MM.1S (cell line): ENCODE results near the gene BMF.
"Not testable (repeated sequence)": the region's sequence is repeated elsewhere in the genome, so short reads cannot be mapped to it uniquely, and the experiment has no call there.

Experiments used
- DNase-seq: peaks from one replicate; pipeline ENCODE4 v3.0.0-alpha.2; 2015
- H2AFZ ChIP-seq: fragments of 300-600 bp; sonication (generic); 2 replicates; pipeline ENCODE4 v1.6.0; 2016; ENCODE audit warnings: antibody characterized with exemption, low read length
- H3F3A ChIP-seq: fragments of 300-600 bp; sonication (generic); 2 replicates; pipeline ENCODE4 v1.6.1; 2016; ENCODE audit warnings: mild to moderate bottlenecking, antibody characterized with exemption, low read length, moderate library complexity, mixed read lengths; ENCODE audit not compliant: insufficient read depth
- H3K27ac ChIP-seq: fragments of 300-600 bp; sonication (generic); 2 replicates; pipeline ENCODE4 v1.5.1; 2016; ENCODE audit warnings: mild to moderate bottlenecking, low read length
- H3K27me3 ChIP-seq: fragments of 300-600 bp; sonication (generic); replicated peaks from 2 replicates; pipeline ENCODE4 v1.6.0; 2016; ENCODE audit warnings: low read length; ENCODE audit not compliant: insufficient read depth
- H3K36me3 ChIP-seq: fragments of 300-600 bp; sonication (generic); replicated peaks from 2 replicates; pipeline ENCODE4 v1.6.1; 2016; ENCODE audit warnings: mild to moderate bottlenecking, low read length, mixed read lengths; ENCODE audit not compliant: insufficient read depth
- H3K4me1 ChIP-seq: fragments of 300-600 bp; sonication (generic); 2 replicates; pipeline ENCODE4 v1.6.1; 2016; ENCODE audit warnings: low read length, mixed read lengths
- H3K4me2 ChIP-seq: fragments of 300-600 bp; sonication (generic); 2 replicates; pipeline ENCODE4 v1.6.0; 2016; ENCODE audit warnings: low read depth, low read length
- H3K4me3 ChIP-seq: fragments of 300-600 bp; sonication (generic); 2 replicates; pipeline ENCODE4 v1.5.1; 2016; ENCODE audit warnings: low read length, mixed read lengths
- H3K79me2 ChIP-seq: fragments of 300-600 bp; sonication (generic); 2 replicates; pipeline ENCODE4 v1.6.1; 2016; ENCODE audit warnings: mixed run types, low read length, mixed read lengths
- H3K9ac ChIP-seq: fragments of 300-600 bp; sonication (generic); 2 replicates; pipeline ENCODE4 v1.6.1; 2016; ENCODE audit warnings: low read length, mixed read lengths
- H3K9me2 ChIP-seq: fragments of 300-600 bp; sonication (generic); replicated peaks from 2 replicates; pipeline ENCODE4 v1.6.1; 2016; ENCODE audit warnings: mild to moderate bottlenecking, low read length, mixed read lengths; ENCODE audit not compliant: insufficient read depth
- H3K9me3 ChIP-seq: fragments of 300-600 bp; sonication (generic); replicated peaks from 2 replicates; pipeline ENCODE4 v1.6.1; 2016; ENCODE audit warnings: mild to moderate bottlenecking, low read length, mixed read lengths; ENCODE audit not compliant: insufficient read depth
- H4K20me1 ChIP-seq: fragments of 300-600 bp; sonication (generic); 2 replicates; pipeline ENCODE4 v1.6.1; 2016; ENCODE audit warnings: mild to moderate bottlenecking, low read length, moderate library complexity, mixed read lengths; ENCODE audit not compliant: insufficient read depth
- CTCF ChIP-seq: fragments of 300-600 bp; sonication (generic); IDR thresholded peaks from 2 replicates; pipeline ENCODE4 v1.5.1; 2016; ENCODE audit warnings: antibody characterized with exemption, low read length, mixed read lengths
- EZH2 ChIP-seq: fragments of 300-600 bp; sonication (generic); optimal IDR thresholded peaks from 2 replicates; pipeline ENCODE3; 2017; ENCODE audit warnings: low read depth, mild to moderate bottlenecking, antibody characterized with exemption, low read length, mixed read lengths
- EZH2phosphoT487 ChIP-seq: fragments of 300-600 bp; sonication (generic); IDR thresholded peaks from 2 replicates; pipeline ENCODE4 v1.6.1; 2018; ENCODE audit warnings: antibody characterized with exemption, low read length

Gene BMF

GRCh38 chr15:40080847-40081246, 27.8 kb downstream of the BMF start:
- no peak for TF ChIP-seq EZH2
- Histone ChIP-seq H3K79me2 (no peaks in the 10 kb centered on the region), H2AFZ (no peak overlapping the region; the same call in 1 of the 2 replicates), H3K27ac (no peak overlapping the region), H3K4me1 (peaks cover 6% of the 10 kb centered on the region), H3K4me3 (no peak overlapping the region), H3F3A (0 out of 2 replicates have a peak, but pooled peaks cover 3% of the 10 kb centered on the region), H3K36me3 (no peaks in the 10 kb centered on the region), H4K20me1 (no peaks in the 10 kb centered on the region), H3K9me2 (no peaks in the 10 kb centered on the region), H3K4me2 (no peak overlapping the region), H3K27me3 (no peaks in the 10 kb centered on the region), H3K9me3 (no peaks in the 10 kb centered on the region), H3K9ac (no peak overlapping the region)
- no peak for DNase-seq

GRCh38 chr15:40080104-40080503, 28.6 kb downstream of the BMF start:
- H3K9me2 ChIP-seq: no peaks in the 10 kb centered on the region
- TF ChIP-seq EZH2phosphoT487: no peak
- H3K27ac ChIP-seq: no peak overlapping the region

GRCh38 chr15:40079456-40079855, 29.2 kb downstream of the BMF start:
- 0 out of 2 replicates have a peak, but pooled peaks cover 3% of the 10 kb centered on the region for H3F3A ChIP-seq
- no peak for DNase-seq
- H3K9ac ChIP-seq: no peak overlapping the region
- no peaks in the 10 kb centered on the region for H3K36me3 ChIP-seq
- TF ChIP-seq EZH2 (no peak), CTCF (no peak), EZH2phosphoT487 (no peak)
- no peaks in the 10 kb centered on the region for H4K20me1 ChIP-seq
- H3K9me2 ChIP-seq: no peaks in the 10 kb centered on the region
- no peak overlapping the region for H3K4me3 ChIP-seq
- no peaks in the 10 kb centered on the region for H3K79me2 ChIP-seq
- no peak overlapping the region for H3K4me2 ChIP-seq
- H3K9me3 ChIP-seq: no peaks in the 10 kb centered on the region
- peaks cover 6% of the 10 kb centered on the region for H3K4me1 ChIP-seq
- no peak overlapping the region for H3K27ac ChIP-seq
- no peak overlapping the region for H2AFZ ChIP-seq
- no peaks in the 10 kb centered on the region for H3K27me3 ChIP-seq

More at GRCh38 chr15:40080104-40080503, 28.6 kb downstream of the BMF start:
- H3K4me2 ChIP-seq: no peak overlapping the region
- H3K9me3 ChIP-seq: no peaks in the 10 kb centered on the region
- H3F3A ChIP-seq: 0 out of 2 replicates have a peak, but pooled peaks cover 3% of the 10 kb centered on the region
- no peaks in the 10 kb centered on the region for H4K20me1 ChIP-seq
- H3K9ac ChIP-seq: no peak overlapping the region
- no peaks in the 10 kb centered on the region for H3K27me3 ChIP-seq
- no peak overlapping the region for H2AFZ ChIP-seq
- H3K4me1 ChIP-seq: peaks cover 6% of the 10 kb centered on the region
- DNase-seq: no peak
- no peak overlapping the region for H3K4me3 ChIP-seq
- no peaks in the 10 kb centered on the region for H3K36me3 ChIP-seq
- H3K79me2 ChIP-seq: no peaks in the 10 kb centered on the region

GRCh38 chr15:40075298-40076044, 33.2 kb downstream of the BMF start:
- H3K27ac ChIP-seq: no peak overlapping the region
- H3K4me1 ChIP-seq: no peaks in the 10 kb centered on the region
- H3K4me2 ChIP-seq: no peak overlapping the region
- H3K36me3 ChIP-seq: no peaks in the 10 kb centered on the region
- no peaks in the 10 kb centered on the region for H3K9me3 ChIP-seq
- H3K9ac ChIP-seq: no peak overlapping the region
- H2AFZ ChIP-seq: no peak overlapping the region
- TF ChIP-seq EZH2 (no peak), EZH2phosphoT487 (no peak), CTCF (no peak)
- H3K4me3 ChIP-seq: no peak overlapping the region
- no peaks in the 10 kb centered on the region for H3K27me3 ChIP-seq
- DNase-seq: no peak
- no peaks in the 10 kb centered on the region for H3K9me2 ChIP-seq
- no peaks in the 10 kb centered on the region for H3F3A ChIP-seq
- no peaks in the 10 kb centered on the region for H4K20me1 ChIP-seq
- no peaks in the 10 kb centered on the region for H3K79me2 ChIP-seq

GRCh38 chr15:40074656-40075055, 34.0 kb downstream of the BMF start:
- H2AFZ ChIP-seq, H4K20me1 ChIP-seq, H3K9me3 ChIP-seq, H3K27ac ChIP-seq, H3K4me1 ChIP-seq, H3F3A ChIP-seq, H3K9ac ChIP-seq, H3K9me2 ChIP-seq, DNase-seq, H3K79me2 ChIP-seq, H3K4me2 ChIP-seq, H3K27me3 ChIP-seq, H3K36me3 ChIP-seq, H3K4me3 ChIP-seq: not testable (repeated sequence)

GRCh38 chr15:40073716-40074490, 34.8 kb downstream of the BMF start:
- H3K79me2 ChIP-seq, H3K36me3 ChIP-seq, H3K9ac ChIP-seq, DNase-seq, H4K20me1 ChIP-seq, H3F3A ChIP-seq, H3K4me2 ChIP-seq, H3K27ac ChIP-seq, H3K4me1 ChIP-seq, H3K9me3 ChIP-seq, H2AFZ ChIP-seq, H3K27me3 ChIP-seq, H3K4me3 ChIP-seq, H3K9me2 ChIP-seq: not testable (repeated sequence)
